Mesothelial cell of epicardium (in vitro differentiated cells): ENCODE measurements around the gene COPG2. TPM values are rescaled to one million over a fixed set of nuclear protein-coding genes. Genes with fewer than 3 reads are reported as not detected.
"Not testable (repeated sequence)": the region's sequence is repeated elsewhere in the genome, so short reads cannot be mapped to it uniquely, and the experiment has no call there.

ENCODE experiments used
- DNase-seq, 2 experiments: peaks; one replicate each; pipeline ENCODE4 v3.0.0; 2021; ENCODE audit warnings: low spot score in 2 of 2; ENCODE audit not compliant: unreplicated experiment in 2 of 2
- H3K27ac Mint-ChIP-seq: 2 replicates; pipeline ENCODE4 v1.8.0; 2021; ENCODE audit warnings: mixed read lengths
- H3K27me3 Mint-ChIP-seq: 2 replicates; pipeline ENCODE4 v1.8.0; 2021; ENCODE audit warnings: low read depth, mixed read lengths
- H3K36me3 Mint-ChIP-seq: 2 replicates; pipeline ENCODE4 v1.8.0; 2021; ENCODE audit warnings: mixed read lengths
- H3K4me1 Mint-ChIP-seq: 2 replicates; pipeline ENCODE4 v1.8.0; 2021; ENCODE audit warnings: mixed read lengths
- H3K4me3 Mint-ChIP-seq: 2 replicates; pipeline ENCODE4 v1.8.0; 2021; ENCODE audit warnings: mild to moderate bottlenecking, moderate library complexity, mixed read lengths
- H3K9me3 Mint-ChIP-seq: 2 replicates; pipeline ENCODE4 v1.8.0; 2021; ENCODE audit warnings: mixed read lengths
- CTCF ChIP-seq: fragments of 200-600 bp; sonication (generic); IDR thresholded peaks from one replicate; pipeline ENCODE4 v1.5.0; 2021; ENCODE audit warnings: antibody characterized with exemption; ENCODE audit not compliant: unreplicated experiment
- total RNA-seq: library from RNA; stranded (reverse); gene quantifications from 3 replicates; pipeline ENCODE4 v1.2.1, GENCODE V29; 2021

The COPG2 gene
- total RNA-seq, 1 donor from 2014 or later: 54.1 TPM

- no peak for DNase-seq
- H3K36me3 Mint-ChIP-seq: peaks cover 2% of the 10 kb centered on the region
- TF ChIP-seq CTCF: no peak
- no peaks in the 10 kb centered on the region for H3K9me3 Mint-ChIP-seq
- no peak overlapping the region for H3K27ac Mint-ChIP-seq
- no peaks in the 10 kb centered on the region for H3K27me3 Mint-ChIP-seq
- H3K4me3 Mint-ChIP-seq: no peak overlapping the region
- H3K4me1 Mint-ChIP-seq: no peaks in the 10 kb centered on the region
Measured at GRCh38 chr7:130513447-130513846, 155.1 kb downstream of the COPG2 start.

DNA sequence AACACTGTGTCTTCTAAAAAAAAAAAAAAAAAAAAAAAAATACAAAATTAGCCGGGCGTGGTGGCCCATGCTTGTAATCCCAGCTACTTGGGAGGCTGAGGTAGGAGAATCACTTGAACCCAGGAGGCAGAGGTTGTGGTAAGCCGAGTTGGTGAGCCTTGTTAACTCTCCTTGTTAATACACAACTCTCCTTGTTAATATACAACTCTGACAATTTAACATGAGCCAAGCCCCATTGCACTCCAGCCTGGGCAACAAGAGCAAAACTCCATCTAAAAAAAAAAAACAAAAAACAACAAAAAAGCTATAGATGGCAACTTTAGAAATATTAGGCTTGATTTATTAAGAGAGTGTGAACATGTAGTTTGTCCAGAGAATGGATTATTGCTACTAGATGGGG, 156.5 kb downstream of the COPG2 start:
- H3K9me3 Mint-ChIP-seq, H3K4me1 Mint-ChIP-seq, H3K27ac Mint-ChIP-seq, DNase-seq, H3K4me3 Mint-ChIP-seq, H3K27me3 Mint-ChIP-seq: not testable (repeated sequence)
- H3K36me3 Mint-ChIP-seq: peaks cover 11% of the 10 kb centered on the region

GRCh38 chr7:130506358-130506757, 162.2 kb downstream of the COPG2 start:
- peaks cover 33% of the 10 kb centered on the region for H3K36me3 Mint-ChIP-seq
- H3K27me3 Mint-ChIP-seq: no peaks in the 10 kb centered on the region
- no peak for TF ChIP-seq CTCF
- H3K9me3 Mint-ChIP-seq: no peaks in the 10 kb centered on the region
- H3K27ac Mint-ChIP-seq: no peak overlapping the region
- H3K4me1 Mint-ChIP-seq: peaks cover 3% of the 10 kb centered on the region
- no peak for DNase-seq
- no peak overlapping the region for H3K4me3 Mint-ChIP-seq

- H3K4me3 Mint-ChIP-seq: no peak overlapping the region
- no peak for TF ChIP-seq CTCF
- peaks cover 5% of the 10 kb centered on the region for H3K4me1 Mint-ChIP-seq
- H3K27me3 Mint-ChIP-seq: no peaks in the 10 kb centered on the region
- H3K27ac Mint-ChIP-seq: no peak overlapping the region
- peaks cover 34% of the 10 kb centered on the region for H3K36me3 Mint-ChIP-seq
- H3K9me3 Mint-ChIP-seq: no peaks in the 10 kb centered on the region
- DNase-seq: no peak
Measured at GRCh38 chr7:130505753-130506152, 162.8 kb downstream of the COPG2 start.

DNA sequence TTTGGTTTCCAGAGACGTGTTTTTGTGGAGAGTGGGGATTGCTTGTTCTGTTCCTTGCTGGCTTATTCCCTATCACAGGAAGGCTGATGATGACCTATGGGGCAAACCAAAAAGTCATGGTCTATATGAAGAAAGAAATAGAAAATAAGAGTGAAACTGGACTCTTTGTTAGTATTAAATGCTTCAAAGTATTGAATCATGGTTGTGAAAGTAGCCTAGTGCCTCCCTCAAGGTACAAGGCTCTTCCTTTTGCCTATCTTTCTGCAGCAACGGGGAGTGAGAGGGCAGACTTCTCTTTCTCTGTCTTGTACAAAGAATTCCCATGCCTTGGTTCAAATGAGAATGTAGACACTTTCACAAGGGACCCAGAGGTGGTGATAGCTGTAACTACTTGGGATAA, 167.6 kb downstream of the COPG2 start:
- peak overlapping the region; percentile 61 for H3K27ac Mint-ChIP-seq
- no peak for DNase-seq
- TF ChIP-seq CTCF: no peak
- no peaks in the 10 kb centered on the region for H3K27me3 Mint-ChIP-seq
- H3K4me1 Mint-ChIP-seq: peaks cover 19% of the 10 kb centered on the region
- H3K4me3 Mint-ChIP-seq: no peak overlapping the region
- H3K9me3 Mint-ChIP-seq: no peaks in the 10 kb centered on the region
- H3K36me3 Mint-ChIP-seq: peaks cover 56% of the 10 kb centered on the region

GRCh38 chr7:130500463-130500862, 168.1 kb downstream of the COPG2 start:
- TF ChIP-seq CTCF: no peak
- H3K27me3 Mint-ChIP-seq: no peaks in the 10 kb centered on the region
- peaks cover 23% of the 10 kb centered on the region for H3K4me1 Mint-ChIP-seq
- DNase-seq: no peak
- H3K9me3 Mint-ChIP-seq: no peaks in the 10 kb centered on the region
- H3K36me3 Mint-ChIP-seq: peaks cover 56% of the 10 kb centered on the region
- no peak overlapping the region for H3K4me3 Mint-ChIP-seq
- peak overlapping the region; percentile 61 for H3K27ac Mint-ChIP-seq
